DMS114 treated with DMSO at 0.1 percent for 48 hours (cell line): Measurements from ENCODE around the gene ATG16L1.

Source experiments
- DNase-seq: peaks from one replicate; lab custom pipeline; 2025; ENCODE audit not compliant: unreplicated experiment; lab: John Stamatoyannopoulos, UW

Gene ATG16L1

DNA sequence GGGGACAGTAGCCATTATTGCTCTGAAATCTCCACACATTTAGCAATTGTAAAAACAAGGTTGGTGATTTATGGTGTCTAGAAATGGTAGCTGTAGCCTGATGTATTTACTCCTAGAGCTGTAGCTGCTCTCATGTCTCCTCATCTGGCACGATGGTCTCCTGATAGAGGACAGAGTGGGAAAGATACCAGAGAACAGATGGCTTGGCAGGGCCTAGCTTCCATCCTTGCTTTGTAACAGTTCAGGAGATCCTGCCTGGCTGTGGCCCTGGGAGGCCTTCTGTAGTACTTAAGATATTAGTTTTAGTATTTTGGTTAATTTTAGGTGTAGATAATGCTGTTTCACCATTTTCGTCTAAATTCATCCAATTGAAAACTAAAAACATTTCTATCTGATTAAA lies 6.7 kb downstream of the ATG16L1 start:
- no peak for DNase-seq

DNA sequence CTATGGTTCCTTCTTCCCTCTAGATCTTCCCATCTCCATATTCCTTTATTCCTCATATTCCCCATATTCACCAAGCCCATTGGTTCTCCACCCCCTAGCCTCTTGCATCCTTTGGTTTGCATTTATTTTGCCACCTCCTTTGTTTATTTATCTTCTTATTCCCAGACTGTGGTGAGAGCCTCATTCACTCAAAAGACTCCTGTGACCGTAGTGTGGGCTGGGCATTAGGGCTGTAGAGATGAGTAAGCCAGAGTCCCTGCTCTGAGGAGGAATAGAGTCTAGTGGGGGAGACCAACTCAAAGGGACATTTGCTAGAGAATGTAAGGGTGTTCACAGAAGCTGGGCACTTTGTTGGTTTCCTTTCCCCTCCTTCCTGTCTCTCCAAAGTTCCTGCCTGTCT lies 8.3 kb downstream of the ATG16L1 start:
- no peak for DNase-seq

GRCh38 chr2:233260661-233261060 lies 9.2 kb downstream of the ATG16L1 start:
- no peak for DNase-seq

DNA sequence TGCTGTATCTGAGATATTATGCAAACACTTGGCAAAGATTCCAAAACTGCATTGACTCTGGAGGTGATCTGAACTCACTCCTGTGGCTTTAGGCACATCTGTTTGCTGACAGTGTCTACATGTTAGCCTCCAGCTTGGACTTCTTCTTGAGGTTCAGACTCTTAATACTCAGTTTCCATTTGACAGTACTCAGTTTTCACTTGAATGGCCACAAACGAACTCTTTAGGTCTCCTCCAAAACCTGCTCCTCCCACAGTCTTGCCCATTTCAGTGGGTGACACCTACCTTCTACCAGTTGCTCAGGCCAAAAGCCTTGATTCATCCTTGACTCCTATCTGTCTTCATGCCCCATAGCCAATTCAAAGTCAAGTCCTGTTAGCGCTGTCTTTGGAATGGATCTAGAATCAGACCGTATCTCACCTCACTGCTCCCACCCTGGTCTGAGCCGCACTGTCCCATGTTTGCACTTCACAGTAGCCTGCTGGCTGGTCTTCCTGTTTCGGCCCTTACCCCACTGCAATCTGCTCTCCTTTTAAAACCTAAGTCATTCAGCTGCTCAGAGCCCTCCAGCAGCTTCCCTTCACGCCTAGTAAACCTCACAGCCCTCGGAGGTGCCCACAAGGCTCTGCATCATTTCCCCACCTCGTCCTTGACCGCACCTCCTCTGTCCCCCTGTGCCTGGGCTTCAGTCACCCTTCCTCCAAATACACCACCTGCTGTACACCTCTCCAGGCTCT lies 10.5 kb downstream of the ATG16L1 start:
- no peak for DNase-seq

GRCh38 chr2:233262562-233262961 lies 11.1 kb downstream of the ATG16L1 start:
- no peak for DNase-seq

DNA sequence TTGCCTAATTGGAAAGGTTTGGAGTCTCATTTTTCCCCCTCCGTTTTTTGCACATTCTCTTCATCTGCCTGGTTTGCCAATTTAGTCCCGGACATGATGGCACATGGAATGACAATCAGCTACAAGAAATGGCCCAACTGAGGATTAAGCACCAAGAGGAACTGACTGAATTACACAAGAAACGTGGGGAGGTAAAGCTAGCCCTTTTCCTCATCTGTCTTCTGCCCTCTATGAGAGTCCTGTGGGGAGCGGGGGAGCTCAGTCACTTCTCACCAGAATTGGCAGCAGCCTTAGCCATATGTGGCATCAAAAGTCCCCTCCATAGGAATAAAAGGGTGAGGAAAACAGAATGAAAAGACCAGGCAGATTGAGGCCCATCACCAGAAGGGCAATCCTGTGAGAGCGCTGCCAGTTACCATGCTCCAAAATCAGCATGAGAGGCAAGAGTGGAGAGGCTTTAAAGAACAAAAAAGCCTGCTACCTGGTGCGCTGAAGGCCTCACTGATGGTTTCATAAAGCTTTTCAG lies 11.6 kb downstream of the ATG16L1 start:
- no peak for DNase-seq

DNA sequence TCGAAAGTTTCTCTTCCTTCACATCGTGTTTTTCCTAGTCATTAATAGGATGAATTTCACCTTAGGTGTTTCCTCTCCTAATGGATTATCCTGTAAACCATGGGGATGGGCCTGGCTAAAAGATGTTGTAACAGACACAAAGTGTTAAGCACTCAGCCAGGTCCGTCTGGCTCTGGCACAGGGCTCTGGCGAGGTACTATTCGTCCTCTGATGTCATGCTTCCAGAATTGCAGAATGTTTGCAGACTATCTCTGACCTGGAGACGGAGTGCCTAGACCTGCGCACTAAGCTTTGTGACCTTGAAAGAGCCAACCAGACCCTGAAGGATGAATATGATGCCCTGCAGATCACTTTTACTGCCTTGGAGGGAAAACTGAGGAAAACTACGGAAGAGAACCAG lies 13.2 kb downstream of the ATG16L1 start:
- no peak for DNase-seq

- no peak for DNase-seq
Measured at GRCh38 chr2:233265899-233266431, 14.5 kb downstream of the ATG16L1 start.

GRCh38 chr2:233266481-233266880 lies 15.0 kb downstream of the ATG16L1 start:
- DNase-seq = no peak

DNA sequence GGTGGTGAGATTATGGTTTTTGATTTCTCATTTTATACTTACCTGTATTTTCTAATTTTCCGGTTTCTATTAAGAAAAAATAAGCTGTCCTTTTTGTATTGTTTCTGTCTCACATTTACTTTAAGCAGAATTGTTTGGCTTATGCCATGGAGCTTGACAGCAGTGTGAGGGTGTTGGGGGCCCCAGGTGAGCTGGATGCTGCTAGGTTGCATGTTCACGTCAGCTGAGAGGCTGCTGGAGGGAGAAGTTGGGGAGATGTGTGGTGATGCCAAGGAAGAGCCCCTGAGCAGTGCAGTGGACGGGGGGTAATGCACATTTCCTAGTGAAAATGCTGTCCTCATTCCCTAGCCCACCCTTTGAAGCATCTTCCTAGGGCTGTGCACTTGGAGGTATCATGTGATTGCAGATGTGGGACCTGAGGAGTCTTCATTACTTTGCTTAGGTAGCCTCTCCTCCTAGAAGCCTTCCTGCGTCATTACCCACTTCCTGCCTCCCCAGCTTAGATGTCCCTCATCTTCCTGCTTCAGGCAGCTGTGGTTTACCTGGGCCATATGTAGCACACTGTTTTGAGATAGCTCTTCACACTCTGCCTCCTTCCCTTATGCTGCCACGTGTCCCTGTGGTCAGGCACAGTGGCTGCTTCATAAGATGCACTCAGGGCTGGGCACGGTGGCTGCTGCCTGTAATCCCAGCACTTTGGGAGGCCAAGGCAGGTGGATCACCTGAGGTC lies 16.2 kb downstream of the ATG16L1 start:
- DNase-seq = no peak

- no peak for DNase-seq
Measured at GRCh38 chr2:233270366-233270765, 18.9 kb downstream of the ATG16L1 start.

GRCh38 chr2:233270951-233271350 lies 19.5 kb downstream of the ATG16L1 start:
- DNase-seq = no peak

DNA sequence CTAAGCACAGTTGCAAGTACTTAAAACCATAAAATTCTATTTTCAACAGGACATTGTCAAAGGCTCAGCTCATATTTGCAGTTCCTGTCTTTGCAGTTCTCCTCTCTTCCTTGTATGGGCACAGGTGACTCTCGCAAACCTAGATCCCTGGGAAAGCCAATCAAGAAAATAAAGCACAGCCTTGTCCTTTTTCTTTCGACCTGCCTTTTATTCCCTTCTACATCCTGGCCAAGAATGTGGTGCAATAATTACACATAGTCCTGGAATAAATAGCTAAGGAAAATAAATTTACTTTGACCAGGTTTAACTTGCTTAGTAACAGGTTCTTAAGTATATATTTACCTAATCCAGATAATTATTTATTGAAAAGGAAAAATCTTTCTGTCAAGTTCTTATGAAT lies 20.2 kb downstream of the ATG16L1 start:
- no peak for DNase-seq

- no peak for DNase-seq
Measured at GRCh38 chr2:233273120-233273519, 21.6 kb downstream of the ATG16L1 start.

DNA sequence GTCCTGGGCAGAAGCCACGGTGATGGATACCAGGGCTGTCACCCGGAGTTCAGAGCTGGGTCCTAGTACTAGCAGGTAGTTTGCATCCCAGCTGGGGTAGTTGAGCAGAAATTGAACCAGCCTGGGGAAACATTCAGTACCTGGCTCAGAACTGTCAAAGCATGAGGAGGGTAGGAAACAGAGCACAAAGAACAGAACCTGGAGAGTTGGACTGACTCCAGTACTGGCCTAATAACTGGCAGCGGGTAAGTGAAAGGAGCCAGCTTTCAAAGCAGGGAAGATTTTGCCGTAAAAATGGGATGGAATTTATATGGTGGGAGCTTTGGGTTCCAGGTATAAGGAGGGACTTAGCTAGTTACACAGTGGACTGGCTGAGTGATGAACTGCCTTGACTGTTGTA lies 23.8 kb downstream of the ATG16L1 start:
- DNase-seq = no peak

- DNase-seq = no peak
Measured at GRCh38 chr2:233278921-233279320, 27.4 kb downstream of the ATG16L1 start.

DNA sequence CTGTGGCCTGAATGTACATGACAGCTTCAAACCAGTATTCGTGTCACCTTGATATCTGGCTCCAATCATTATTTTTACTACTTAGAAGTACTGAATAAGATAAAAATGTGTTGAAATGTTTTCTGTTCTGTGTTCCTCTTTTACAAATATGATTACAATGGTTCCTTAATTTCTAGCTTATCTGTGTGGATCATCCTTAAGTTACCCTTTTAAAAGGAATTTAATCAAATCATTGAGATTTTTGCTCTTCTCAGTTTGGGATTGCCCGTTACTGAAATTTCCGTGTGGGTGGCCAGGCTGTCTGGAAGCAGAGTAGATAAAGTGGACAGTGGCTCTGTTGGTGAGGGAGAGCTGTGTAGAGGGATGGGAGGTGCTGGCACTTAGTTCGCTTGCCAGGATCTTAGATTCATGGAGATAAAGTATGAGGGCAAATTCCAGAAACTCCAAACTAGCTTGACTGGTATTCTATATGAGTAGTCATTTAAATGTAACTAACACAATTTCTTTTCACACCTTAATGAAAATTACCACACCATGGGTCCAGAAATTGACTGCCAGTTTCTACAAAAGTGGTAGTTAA lies 28.7 kb downstream of the ATG16L1 start:
- DNase-seq = no peak

DNA sequence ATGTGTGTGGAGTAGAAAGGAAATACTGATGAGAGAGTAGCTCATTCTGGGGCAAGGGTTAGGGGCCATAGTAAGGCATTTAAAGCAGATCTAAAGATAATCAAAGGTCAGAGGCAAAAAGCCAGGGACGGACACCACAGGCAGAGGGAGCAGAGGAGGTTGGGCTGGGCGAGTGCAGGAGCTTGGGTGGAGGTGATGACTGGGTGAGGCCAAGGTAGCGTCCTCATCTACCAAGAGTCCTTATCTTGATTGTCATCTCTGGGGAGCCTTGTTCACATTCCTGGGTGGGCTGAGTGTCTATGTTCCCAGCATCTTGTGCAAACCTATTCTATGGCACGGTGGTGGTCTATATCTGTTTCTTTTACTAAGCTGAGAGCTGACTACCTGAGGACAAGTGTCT lies 30.1 kb downstream of the ATG16L1 start:
- DNase-seq = no peak

- no peak for DNase-seq
Measured at GRCh38 chr2:233281992-233282603, 30.6 kb downstream of the ATG16L1 start.

DNA sequence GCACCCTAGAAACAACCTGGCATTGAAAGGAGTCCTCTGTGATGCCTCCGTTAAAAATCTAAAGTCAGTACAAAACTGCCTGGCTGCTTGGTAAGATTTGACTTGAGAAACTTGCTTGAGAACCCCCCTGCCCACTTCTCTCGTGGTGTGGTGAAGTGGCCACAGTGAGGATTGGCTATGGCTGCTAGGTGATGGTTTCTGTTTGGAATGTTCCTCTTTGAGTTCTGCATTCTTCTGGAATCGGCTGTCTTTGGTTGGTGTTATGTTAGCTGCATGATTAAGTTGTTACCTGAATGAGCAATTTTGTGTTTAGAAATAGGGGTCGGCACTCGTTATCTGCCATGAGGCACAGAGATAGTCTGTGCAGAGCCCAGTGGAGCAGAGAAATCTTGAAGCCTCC lies 34.4 kb downstream of the ATG16L1 start:
- DNase-seq = no peak

DNA sequence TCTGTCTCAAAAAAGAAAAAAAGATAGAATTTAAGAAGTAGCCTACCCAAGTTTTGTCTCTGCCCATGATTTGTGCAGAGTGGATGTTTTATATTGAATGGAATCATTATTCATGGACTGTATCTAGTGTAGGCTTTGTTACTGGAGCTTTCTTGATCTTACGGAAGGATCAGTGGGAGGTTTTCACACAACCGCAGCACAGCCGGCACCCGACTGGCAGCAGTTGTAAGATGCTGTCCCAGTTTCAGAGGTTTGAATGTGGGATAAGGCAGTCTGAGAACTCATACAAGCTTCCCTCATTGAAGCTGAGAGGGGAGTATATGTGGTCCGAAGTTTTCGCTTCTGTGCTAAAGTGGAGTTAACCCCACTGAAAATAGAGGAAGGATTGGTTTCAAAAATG lies 36.4 kb downstream of the ATG16L1 start:
- no peak for DNase-seq
